ENCODE data around the gene SEC31A. TPM values are rescaled to one million over a fixed set of nuclear protein-coding genes. Genes with fewer than 3 reads are reported as not detected.

The SEC31A gene
- polyA plus RNA-seq, 1 donor, result 311 TPM

DNA sequence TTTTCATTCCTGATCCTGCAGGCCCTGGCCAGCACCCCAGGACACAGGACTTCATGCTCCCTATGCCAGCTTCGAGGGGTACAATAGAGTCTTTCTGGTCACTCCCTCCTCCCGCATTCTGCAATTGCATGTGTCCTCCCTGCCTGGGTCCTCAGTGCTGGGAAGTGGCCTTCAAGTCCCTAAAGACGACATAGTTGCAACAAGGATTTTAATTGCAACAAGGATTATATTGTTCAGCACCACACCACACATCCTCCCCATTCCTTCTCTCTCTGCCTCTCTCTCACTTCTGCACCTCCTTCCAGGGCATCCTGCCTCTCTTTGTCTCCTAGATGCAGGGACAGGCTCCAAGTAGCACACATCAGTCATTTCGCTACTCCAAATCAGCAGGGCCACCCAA lies 117.9 kb downstream of the SEC31A start:
- no peaks in the 10 kb centered on the region for H3K36me3 ChIP-seq (ENCODE audit: control insufficient read depth, insufficient read depth, low read length)
- H3K4me1 ChIP-seq (ENCODE audit: control insufficient read depth, insufficient read depth, low read length), result peaks cover 10% of the 10 kb centered on the region
- no peaks in the 10 kb centered on the region for H3K9me3 ChIP-seq (ENCODE audit: control insufficient read depth, low read depth, low read length)
- no peak for DNase-seq
- no peak overlapping the region for H3K27ac ChIP-seq (ENCODE audit: low read length)
- 100% methylated on average over 1 of the region's 4 CpGs for WGBS (ENCODE audit: insufficient coverage, low lambda C conversion rate)
- no peak overlapping the region for H3K4me3 ChIP-seq (ENCODE audit: low read length)
- no peaks in the 10 kb centered on the region for H3K27me3 ChIP-seq (ENCODE audit: control insufficient read depth, insufficient read depth, low read length)

DNA sequence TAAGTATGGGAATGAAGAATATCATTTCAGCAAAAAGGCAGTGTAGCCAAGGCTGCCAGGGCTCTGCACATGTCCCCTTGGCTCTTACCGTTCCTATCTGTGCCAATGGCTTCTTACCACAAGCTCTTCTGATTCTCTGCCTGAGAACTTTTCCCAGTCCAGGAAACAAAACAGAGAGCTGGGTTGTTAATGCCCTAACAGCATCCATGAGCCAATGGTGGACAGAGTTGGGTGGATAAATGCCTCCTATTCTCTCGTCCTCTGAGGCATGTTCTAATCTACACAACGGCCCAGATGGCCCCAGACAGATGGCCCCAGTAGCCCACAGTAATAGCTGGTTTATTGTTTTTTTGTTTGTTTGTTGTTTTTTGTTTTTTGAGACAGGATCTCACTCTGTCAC lies 120.3 kb downstream of the SEC31A start:
- Histone ChIP-seq H3K27me3 (ENCODE audit: control insufficient read depth, insufficient read depth, low read length) (no peaks in the 10 kb centered on the region), H3K36me3 (ENCODE audit: control insufficient read depth, insufficient read depth, low read length) (no peaks in the 10 kb centered on the region), H3K4me3 (ENCODE audit: low read length) (no peak overlapping the region), H3K27ac (ENCODE audit: low read length) (no peak overlapping the region), H3K4me1 (ENCODE audit: control insufficient read depth, insufficient read depth, low read length) (no peaks in the 10 kb centered on the region), H3K9me3 (ENCODE audit: control insufficient read depth, low read depth, low read length) (peaks cover 6% of the 10 kb centered on the region)
- DNase-seq, result no peak
- no CpG with 5 or more reads among the region's 3 CpGs for WGBS (ENCODE audit: insufficient coverage, low lambda C conversion rate)

Other genes with a start within 250 kb of the SEC31A start
- 68.1 TPM for gene SCD5, start 92.4 kb downstream of the SEC31A start, polyA plus RNA-seq
- 6.7 TPM for gene THAP9, start 9.6 kb upstream of the SEC31A start, polyA plus RNA-seq
- gene LIN54, start 119.7 kb upstream of the SEC31A start, polyA plus RNA-seq, result 12.3 TPM
- gene COPS4, start 144.0 kb upstream of the SEC31A start, polyA plus RNA-seq, result 51.2 TPM
- 114 TPM for gene PLAC8, start 223.6 kb upstream of the SEC31A start, polyA plus RNA-seq

Data from large intestine (tissue), 3 donors.